GM21360 (cell line): ENCODE data around the gene KIF5B.
A peak's percentile ranks its signal among the peaks of the same experiment; 100 is the strongest.
"Not testable (repeated sequence)": the region's sequence is repeated elsewhere in the genome, so short reads cannot be mapped to it uniquely, and the experiment has no call there.

ENCODE experiments used
- ATAC-seq: cut with Tn5 transposase; IDR thresholded peaks from one replicate; pipeline ENCODE4 v1.9.1; 2021; ENCODE audit warnings: mild to moderate bottlenecking, moderate library complexity; ENCODE audit not compliant: unreplicated experiment

KIF5B gene

DNA sequence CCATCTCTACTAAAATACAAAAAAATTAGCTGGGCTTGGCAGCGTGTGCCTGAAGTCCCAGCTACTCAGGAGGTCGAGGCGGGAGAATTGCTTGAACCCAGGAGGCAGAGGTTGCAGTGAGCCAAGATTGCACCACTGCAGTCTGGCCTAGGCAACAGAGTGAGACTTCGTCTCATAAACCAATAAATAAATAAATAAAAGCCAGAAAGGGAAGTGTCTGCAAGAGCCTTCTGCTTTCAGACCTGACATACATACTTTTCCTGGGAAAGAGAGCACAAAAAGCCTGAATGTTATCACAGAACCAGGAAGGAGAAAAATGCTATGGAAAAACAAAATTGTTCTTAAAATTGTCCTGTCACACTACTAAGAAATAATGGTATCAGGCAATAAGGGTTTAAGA is 4.1 kb upstream of the KIF5B start:
- no peak for ATAC-seq

DNA sequence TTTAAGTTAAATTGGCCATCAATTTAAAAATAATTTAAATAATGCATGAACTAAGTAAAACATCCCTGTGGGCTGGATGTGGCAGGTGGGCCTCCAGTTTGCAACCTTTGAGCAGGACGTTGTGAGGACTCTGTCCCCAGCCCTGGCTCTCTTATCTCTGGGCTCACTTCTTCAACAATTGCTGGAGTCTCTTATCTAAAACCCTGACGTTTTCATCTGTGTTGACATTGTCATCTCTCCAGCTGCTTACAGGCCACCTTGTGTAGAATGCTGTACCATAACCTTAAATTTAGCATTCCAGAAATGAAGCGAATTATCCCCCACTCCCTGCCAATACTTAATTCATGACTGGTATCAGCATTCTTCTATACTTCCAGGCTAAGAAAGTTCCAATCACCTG is 3.2 kb upstream of the KIF5B start:
- no peak for ATAC-seq

DNA sequence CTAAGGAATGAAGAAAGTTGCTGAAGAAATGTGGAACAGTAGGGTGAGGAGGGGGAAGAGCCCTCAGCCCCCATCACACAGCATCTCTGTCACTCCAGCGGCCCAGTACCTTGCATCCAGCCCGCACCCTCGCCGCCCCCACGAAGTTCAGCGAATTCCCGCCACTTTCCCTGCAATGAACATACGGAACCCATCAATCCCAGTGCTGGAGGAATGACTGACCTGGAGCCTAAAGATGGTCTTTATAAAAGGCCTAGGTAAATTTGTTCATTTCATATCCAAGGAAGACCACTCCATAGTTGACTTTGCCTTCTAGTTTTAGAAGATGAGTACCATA is 779 bp upstream of the KIF5B start:
- ATAC-seq: no peak

DNA sequence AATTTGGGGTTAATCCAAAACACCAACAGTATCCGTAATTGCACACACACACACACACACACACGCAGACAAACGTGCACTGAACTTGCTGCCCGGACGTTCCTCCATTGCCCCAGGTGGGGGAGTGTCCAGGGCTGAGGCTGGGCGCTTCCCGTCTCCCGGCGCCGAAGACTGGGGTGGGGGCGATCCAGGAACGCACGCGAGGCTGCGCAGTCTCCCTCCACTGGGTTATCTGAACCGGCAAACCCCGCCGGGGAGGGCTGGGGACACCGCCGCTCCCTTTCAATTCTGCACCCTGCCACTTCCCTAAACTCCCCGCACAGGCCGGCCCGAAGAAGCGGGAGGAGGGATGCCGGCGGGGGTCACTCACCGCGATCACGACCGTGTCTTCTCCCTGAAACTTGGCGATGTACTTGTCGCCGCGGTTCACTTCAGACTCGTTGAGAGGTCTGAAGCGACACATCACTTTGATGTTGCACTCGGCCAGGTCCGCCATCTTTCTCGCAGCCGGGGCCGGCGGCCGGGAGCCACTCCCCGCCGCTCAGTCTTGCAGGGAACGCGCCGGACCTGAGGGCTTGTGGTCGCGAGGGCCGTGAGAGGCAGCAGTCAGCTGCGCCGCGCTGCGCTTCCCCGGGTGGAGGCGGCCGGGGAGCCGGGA is 618 bp downstream of the KIF5B start:
- ATAC-seq: peak; percentile 41

DNA sequence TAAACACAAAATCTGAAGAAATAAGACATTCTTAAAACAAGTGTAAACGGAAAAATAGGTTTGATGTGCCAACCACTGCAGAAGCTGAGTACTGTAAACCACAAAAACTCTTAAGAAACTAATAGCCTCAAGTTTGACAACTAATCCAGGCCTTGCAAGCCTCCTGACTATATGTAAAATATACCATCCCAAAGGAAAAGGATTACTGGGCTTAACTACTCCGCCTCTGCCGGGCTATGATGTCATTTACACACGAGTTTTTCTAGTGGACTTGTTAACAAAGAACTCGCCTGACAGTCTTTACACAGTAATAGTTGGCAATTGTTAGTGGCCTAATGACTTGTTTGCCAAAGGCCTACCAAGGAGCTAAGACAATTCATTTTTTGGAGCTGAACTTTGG is 2.1 kb downstream of the KIF5B start:
- ATAC-seq: no peak

DNA sequence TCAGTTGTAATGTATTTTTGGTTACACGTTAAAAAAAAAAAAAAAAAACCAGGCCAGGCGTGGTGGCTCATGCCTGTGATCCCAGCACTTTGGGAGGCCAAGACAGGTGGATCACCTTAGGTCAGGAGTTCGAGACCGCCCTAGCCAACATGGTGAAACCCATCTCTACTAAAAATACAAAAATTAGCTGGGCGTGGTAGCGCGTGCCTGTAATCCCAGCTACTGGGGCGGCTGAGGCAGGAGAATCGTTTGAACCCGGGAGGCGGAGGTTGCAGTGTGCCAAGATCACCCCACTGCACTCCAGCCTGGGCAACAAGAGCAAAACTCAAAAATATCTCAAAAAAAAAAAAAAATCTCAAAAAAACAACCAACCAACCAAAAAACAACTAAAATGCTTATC is 2.8 kb downstream of the KIF5B start:
- not testable (repeated sequence) for ATAC-seq

DNA sequence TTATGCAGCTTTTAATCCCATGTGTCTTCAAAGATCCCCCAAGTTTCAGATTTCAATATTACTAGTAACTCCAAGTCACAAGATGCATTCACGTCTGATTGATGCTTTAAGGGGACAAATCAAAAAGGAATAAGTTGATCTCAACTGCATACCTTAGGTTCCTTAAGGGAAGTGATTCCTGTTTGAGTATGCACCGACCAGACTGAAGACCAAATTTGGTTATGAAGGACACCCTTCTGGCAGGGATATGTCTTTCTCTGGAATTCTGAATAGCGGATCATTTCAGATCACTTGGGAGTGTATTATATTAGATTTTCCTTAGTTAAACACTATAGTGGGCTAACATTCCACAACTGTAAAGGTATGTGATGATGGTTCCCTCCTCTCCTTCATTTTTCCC is 4.3 kb downstream of the KIF5B start:
- no peak for ATAC-seq

DNA sequence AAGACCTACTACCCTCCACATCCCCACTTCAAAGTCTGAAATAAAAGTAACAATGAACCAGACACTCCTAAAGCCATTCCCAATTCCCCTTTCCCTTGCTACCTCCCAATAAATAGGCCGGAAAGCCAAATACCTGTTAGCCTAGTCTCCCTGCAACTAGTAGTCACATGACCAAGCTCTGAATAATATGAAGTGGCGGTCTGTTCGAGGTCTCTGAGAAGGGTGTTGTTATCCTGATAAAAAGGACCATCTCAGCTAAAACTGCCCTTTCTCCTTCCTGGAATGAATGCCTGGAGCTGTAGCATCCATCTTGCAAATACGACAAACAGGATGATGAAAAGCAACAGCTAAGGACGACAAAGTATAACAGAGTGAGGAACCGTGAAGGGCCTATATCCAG is 6.0 kb downstream of the KIF5B start:
- no peak for ATAC-seq

DNA sequence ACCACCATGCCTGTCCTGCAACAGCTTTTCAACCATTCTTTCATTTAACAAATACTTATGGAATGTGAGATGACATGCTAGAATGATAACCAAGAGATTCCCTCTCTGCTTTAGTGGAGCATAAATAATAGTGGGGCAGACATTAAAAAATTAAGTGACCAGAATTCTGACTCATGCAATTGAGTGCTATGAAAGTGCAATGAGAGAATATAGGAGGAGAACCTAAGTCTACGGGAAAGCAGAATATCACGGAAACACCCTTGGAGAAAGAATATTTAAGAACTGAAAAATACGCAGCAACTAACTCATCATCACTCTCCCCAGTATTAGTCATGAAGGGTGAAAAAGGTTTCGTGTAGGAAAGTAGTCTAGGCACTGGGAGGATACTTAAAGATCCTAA is 7.1 kb downstream of the KIF5B start:
- no peak for ATAC-seq

DNA sequence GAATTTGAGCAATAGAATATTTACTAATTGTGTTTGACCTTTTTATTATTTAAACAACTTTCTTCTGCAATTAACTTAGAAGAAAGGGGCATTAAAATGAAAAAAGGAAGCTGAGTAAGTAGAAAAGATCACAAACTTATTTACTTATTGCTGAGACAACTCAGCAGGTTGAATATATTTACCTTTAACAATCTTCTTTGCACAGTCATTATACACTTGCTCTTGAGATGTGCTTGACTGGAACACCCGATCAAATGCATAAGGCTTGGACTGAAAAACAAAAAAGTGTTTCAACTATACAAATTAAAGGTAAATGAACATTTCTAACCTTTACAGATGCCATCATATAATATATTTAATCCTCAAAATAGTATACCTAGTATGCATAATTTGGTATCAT is 7.9 kb downstream of the KIF5B start:
- ATAC-seq: no peak

DNA sequence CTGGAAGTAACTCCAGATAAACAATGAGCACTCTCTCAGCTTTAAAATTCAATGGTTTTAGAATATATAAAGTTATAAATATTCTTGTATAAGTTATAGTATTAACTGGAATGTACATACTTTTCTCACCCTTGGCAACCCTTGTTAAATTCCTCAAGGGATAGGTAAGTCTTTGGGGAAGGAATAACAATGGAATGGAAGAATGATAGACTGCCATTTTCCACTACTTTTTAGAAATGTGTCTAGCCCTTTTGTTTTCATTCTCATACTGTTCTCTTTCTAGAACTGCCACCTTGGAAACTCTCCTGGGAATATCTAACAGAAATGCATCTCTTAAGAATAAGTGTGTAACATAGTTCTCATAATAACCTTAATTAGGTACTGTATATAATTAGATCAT is 8.3 kb downstream of the KIF5B start:
- no peak for ATAC-seq

DNA sequence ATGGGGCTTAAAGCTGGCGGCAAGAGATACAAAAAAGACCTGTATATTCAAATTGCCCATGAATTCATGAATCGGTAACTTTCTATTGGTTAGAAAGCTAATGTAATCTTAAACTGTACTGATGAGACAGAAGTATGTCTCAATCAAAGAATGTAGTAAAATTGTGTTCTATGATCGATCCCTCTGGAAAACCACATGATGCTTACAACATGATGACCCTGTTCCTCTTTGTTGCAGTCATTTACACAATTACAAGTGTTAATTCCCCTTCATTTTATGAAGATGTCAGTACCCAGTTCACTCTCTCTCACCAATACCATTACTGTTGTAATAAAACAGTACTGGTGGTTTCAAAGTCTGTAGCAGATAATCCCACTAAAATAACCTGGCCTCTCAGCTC is 10.1 kb downstream of the KIF5B start:
- no peak for ATAC-seq

DNA sequence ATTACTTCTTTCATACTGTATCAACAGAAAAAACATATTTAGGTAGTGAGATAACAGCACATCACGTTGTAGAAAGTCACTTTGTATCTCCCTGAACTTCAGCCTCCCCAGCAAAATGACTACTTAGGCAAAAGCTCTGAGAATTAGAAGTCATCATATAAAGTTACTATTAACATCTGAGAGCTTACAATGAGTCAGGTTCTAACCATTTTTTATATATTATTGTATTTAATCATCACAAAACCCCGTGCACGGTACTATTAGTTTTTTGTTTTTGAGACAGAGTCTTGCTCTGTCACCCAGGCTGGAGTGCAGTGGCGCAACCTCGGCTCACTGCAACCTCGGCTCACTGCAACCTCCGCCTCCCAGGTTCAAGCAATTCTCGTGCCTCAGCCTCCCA is 13.5 kb downstream of the KIF5B start:
- not testable (repeated sequence) for ATAC-seq

DNA sequence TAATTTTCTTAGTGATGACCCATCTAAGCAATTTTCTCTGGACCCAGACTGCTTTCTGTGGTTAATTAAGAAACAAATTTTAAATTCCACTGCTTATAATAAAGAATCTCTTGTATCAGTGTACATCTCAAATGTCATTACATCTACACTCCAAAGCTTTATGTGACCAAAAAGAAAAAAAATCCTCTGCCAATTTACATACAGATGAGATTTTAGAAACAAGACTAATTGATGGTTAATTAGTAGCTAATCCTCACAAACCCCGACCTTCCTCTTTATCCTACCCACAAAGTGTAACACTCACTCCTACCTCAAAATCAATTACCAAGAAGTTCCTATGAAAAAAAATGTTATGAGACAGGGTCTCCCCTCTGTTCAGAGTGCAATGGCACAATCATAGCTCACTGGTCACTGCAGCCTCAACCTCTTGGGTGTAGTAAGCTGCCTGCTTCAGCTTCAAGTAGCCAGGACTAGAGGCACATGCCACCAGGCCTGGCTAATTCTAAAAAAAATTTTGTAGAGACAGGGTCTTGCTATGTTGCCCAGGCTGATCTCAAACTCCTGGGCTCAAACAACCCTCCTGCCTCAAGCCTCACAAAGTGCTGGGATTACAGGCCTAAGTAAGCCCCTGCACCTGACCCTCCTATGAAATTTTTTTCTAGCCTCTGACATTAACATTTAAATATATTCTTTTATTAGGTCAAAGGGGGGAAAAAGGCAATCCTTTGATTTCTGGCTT is 14.8 kb downstream of the KIF5B start:
- no peak for ATAC-seq

DNA sequence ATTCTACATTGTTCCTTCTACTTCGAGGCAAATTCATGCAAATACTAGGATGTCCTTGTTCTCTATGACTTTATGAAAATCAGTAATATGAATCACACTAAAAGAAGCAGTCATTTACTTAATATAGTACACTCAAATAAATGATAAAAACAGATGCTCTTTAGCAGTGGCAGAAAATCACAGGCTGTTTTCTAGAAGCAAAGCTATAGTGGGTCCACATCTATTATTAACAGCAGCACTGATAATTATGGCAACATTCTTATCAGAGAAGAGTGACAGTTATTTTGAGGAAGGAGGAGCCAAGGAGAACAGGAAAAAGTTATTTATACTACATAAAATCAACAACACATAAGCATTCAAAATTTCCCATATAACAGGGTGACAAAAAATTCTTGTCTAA is 16.5 kb downstream of the KIF5B start:
- no peak for ATAC-seq

DNA sequence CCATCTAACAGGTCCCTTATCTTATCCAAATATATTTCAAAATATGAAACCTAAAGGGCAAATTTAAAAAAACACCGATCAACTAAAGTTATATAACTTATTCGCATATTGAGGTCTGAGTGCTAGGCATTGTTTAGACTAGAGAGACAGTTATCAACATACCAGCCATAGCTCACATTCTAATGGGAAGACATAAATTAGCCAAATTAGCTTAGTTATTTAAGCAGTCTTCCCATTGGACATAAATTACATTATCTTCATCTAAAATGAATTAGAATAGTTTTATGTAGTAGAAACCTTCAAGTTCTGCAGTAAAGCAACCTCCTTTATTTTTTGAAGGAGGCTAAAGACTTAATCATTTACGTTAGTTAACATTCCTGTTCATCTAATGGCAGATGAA is 17.4 kb downstream of the KIF5B start:
- no peak for ATAC-seq

DNA sequence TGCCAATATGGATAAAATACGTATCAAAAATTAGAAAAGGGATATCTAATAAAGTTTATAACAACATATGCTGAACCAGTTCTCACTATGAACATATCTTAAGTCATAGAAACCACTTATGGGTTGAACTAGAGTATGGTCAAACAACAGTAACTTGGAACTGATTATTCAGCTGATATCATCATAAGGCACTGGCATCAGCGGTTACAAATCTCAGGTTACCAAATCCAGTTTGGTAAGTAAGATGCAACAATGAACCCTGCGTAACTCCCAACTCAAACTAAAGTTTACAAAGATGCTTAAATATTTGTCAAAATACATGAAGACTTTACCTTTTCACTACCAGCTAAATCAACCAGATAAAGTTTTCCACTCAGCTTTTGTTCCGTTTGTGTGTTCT is 19.3 kb downstream of the KIF5B start:
- no peak for ATAC-seq

DNA sequence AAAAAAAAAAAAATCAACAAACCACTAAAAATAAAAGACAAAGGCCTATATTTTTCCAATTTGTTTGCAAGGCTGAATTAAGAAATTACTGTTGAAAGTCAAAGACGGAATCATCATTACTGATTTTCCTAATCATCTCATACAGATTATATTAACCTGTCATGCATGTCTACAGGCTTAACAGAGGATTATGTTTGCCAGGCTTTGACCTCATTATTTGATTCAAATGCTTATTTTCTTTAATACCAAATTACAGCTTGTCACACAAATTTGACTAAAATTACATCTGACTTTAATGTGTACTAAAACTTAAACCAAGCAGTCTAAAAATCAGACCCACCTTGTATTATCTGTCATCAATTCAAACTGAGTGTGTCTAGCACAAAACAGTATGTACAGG is 21.2 kb downstream of the KIF5B start:
- ATAC-seq: no peak

DNA sequence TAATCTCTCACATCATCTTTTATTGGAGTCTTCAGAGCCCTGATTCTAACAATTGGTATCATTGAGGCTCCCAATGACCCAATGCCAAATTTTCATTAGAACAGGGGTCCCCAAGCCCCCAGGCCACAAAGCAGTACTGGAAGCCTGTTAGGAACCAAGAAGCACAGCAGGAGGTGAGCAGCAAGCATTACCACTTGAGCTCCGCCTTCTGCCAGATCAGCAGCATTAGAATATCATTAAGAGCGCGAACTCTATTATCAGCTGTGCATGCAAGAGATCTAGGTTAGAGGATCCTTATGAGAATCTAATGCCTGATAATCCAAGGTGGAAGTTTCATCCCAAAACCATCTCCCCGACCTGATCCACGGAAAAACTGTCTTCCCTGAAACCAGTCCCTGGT is 23.1 kb downstream of the KIF5B start:
- ATAC-seq: no peak

DNA sequence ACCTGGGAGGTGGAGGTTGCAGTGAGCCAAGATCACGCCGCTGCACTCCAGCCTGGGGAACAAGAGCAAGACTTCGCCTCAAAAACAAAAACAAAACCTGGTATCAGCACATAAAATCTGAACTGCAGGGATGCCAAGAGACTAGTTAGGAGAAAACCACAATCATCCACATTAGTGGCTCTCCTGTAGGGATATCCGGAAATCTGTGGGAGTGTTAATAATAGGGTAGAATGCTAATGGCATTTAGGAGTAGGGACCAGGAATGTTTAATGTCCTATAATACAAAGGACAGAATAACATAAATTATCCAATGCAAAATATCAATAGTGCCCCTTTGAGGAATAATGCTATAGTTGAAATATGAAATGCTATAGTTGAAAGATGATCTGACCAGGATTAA is 24.3 kb downstream of the KIF5B start:
- no peak for ATAC-seq

DNA sequence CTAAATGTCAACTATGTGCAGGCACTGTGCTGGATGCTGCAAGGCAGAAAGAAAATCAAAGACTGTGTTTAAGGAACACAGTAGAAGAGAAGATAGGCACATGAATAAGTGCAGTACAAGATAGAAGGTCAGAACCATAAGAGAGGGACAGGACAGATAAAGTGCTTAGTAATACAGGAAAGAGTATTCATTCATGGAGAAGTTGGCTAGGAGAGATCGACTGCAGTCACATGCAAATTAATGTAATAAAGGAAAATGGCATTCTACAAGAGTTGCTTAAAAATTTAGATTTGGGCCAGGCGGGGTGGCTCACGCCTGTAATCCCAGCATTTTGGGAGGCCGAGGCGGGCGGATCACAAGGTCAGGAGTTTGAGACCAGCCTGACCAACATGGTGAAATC is 24.8 kb downstream of the KIF5B start:
- no peak for ATAC-seq

DNA sequence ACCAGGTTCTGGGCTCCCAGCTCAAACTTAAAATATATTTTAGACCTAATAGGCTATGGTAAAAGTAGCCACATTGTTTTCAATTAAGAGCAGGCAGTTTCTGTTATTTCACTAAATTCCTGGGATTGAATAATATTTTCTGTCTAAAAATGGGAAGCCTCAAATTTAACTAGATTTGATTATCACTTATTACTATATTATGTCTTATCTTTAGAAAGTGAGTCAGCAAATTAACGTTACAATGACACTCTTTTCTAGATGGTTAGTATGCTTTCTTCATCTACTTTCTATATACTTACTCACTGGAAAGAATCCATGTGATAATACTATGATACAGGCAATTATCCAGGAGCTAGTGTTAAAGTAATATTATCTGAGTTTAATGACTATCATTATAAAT is 27.5 kb downstream of the KIF5B start:
- ATAC-seq: no peak

DNA sequence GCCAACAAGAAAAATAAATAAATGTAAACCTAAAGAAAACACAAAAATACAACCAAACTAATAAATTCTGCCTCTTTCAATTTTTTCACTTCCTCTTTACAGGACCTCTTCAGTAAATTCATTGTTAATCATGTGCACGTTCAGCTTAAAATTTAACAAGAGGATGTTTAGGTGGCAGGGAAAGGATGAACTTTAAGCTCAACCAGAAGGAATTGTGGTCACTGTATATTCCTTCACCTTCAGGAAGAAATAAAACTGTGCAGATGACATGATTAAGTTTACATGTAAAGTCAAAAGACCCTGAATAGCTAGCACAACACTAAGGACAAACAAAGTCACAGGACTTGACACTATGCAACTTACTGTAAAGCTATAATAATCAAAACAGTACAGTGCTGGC is 33.0 kb downstream of the KIF5B start:
- ATAC-seq: no peak
